Measurements from ENCODE around the gene GPATCH1.
"Not testable (repeated sequence)": the region's sequence is repeated elsewhere in the genome, so short reads cannot be mapped to it uniquely, and the experiment has no call there.

DNA sequence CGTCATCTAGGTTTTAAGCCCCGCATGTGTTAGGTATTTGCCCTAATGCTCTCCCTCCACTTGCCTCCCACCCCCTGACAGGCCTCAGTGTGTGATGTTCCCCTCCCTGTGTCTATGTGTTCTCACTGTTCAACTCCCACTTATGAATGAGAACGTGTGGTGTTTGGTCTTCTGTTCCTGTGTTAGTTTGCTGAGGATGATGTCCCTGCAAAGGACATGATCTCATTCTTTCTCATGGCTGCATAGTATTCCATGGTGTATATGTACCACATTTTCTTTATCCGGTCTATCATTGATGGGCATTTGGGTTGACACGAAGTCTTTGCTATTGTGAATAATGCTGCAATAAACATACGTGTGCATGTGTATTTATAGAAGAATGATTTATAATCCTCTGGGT, 73.3 kb downstream of the GPATCH1 start:
- not testable (repeated sequence) for TF ChIP-seq POLR2A (IDR thresholded peaks at IDR 0.05)
- TF ChIP-seq, protein P1, sequence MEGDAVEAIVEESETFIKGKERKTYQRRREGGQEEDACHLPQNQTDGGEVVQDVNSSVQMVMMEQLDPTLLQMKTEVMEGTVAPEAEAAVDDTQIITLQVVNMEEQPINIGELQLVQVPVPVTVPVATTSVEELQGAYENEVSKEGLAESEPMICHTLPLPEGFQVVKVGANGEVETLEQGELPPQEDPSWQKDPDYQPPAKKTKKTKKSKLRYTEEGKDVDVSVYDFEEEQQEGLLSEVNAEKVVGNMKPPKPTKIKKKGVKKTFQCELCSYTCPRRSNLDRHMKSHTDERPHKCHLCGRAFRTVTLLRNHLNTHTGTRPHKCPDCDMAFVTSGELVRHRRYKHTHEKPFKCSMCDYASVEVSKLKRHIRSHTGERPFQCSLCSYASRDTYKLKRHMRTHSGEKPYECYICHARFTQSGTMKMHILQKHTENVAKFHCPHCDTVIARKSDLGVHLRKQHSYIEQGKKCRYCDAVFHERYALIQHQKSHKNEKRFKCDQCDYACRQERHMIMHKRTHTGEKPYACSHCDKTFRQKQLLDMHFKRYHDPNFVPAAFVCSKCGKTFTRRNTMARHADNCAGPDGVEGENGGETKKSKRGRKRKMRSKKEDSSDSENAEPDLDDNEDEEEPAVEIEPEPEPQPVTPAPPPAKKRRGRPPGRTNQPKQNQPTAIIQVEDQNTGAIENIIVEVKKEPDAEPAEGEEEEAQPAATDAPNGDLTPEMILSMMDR (IDR thresholded peaks at IDR 0.05): not testable (repeated sequence)

Measured in tibial nerve (tissue), 3 donors.